RWPE1 (cell line): ENCODE data around the gene PITPNC1.

Source experiments
- CTCF ChIA-PET: fragments of 350-600 bp; sonication (Branson Sonifier 250); formaldehyde crosslinking; extraction: SDS; loops from one replicate; lab custom pipeline; 2021; lab: Yijun Ruan, JAX
- POLR2A ChIA-PET: fragments of 400-600 bp; formaldehyde crosslinking; extraction: SDS; loops from one replicate; lab custom pipeline; 2020; ENCODE audit warnings: antibody characterized with exemption; ENCODE audit not compliant: low non-redundant PET; lab: Yijun Ruan, JAX
- DNase-seq: peaks from one replicate; pipeline ENCODE4 v3.0.0; 2012; ENCODE audit warnings: low spot score
- H3K27ac ChIP-seq: fragments of 450-650 bp; 2 replicates; pipeline ENCODE4 v1.5.1; 2017
- CTCF ChIP-seq: fragments of 450-650 bp; conservative IDR thresholded peaks from 2 replicates; pipeline ENCODE4 v1.5.1; 2017; ENCODE audit warnings: low read depth, mild to moderate bottlenecking

PITPNC1 gene

GRCh38 chr17:67737145-67737544, 360.1 kb downstream of the PITPNC1 start:
- TF ChIP-seq CTCF = no peak
- no peak overlapping the region for H3K27ac ChIP-seq
- no peak for DNase-seq
- ChIA-PET CTCF (no interaction called here), POLR2A (no interaction called here)

GRCh38 chr17:67742025-67742424, 364.9 kb downstream of the PITPNC1 start:
- POLR2A ChIA-PET = no interaction called here
- CTCF ChIA-PET = no interaction called here
- TF ChIP-seq CTCF = no peak
- DNase-seq = no peak
- H3K27ac ChIP-seq = no peak overlapping the region
